GM11168 (cell line): ENCODE data around the gene PDCD1LG2.
"Not testable (repeated sequence)": the region's sequence is repeated elsewhere in the genome, so short reads cannot be mapped to it uniquely, and the experiment has no call there.

Experiments used
- in situ Hi-C: fragments of 300-500 bp; cut with MboI; formaldehyde crosslinking; loops from one replicate; pipeline ENCODE4 v1.12.0; 2022; ENCODE audit warnings: low sequenced_read_pairs; ENCODE audit not compliant: unreplicated experiment

PDCD1LG2 gene

GRCh38 chr9:5492965-5493678 lies 17.2 kb upstream of the PDCD1LG2 start:
- in situ Hi-C loops, result no loop called here

- in situ Hi-C loops, result no loop called here
These were observed 16.4 kb upstream of the PDCD1LG2 start for GRCh38 chr9:5493679-5494511.

- in situ Hi-C loops, result not testable (repeated sequence)
These were observed 15.6 kb upstream of the PDCD1LG2 start for GRCh38 chr9:5494765-5495164.

GRCh38 chr9:5499157-5499556 lies 11.2 kb upstream of the PDCD1LG2 start:
- in situ Hi-C loops, result no loop called here

GRCh38 chr9:5499889-5500398 lies 10.4 kb upstream of the PDCD1LG2 start:
- in situ Hi-C loops, result no loop called here

- in situ Hi-C loops, result no loop called here
These were observed 9.7 kb upstream of the PDCD1LG2 start for GRCh38 chr9:5500441-5501235.

- in situ Hi-C loops, result no loop called here
These were observed 7.8 kb upstream of the PDCD1LG2 start for GRCh38 chr9:5502553-5502952.

GRCh38 chr9:5509573-5509972 lies 758 bp upstream of the PDCD1LG2 start:
- in situ Hi-C loops, result no loop called here

GRCh38 chr9:5510989-5511388 lies 658 bp downstream of the PDCD1LG2 start:
- in situ Hi-C loops, result no loop called here

GRCh38 chr9:5511476-5511875 lies 1.1 kb downstream of the PDCD1LG2 start:
- in situ Hi-C loops, result no loop called here

- in situ Hi-C loops, result no loop called here
These were observed 1.7 kb downstream of the PDCD1LG2 start for GRCh38 chr9:5511935-5512580.

- in situ Hi-C loops, result no loop called here
These were observed 2.5 kb downstream of the PDCD1LG2 start for GRCh38 chr9:5512658-5513452.

- in situ Hi-C loops, result no loop called here
These were observed 3.8 kb downstream of the PDCD1LG2 start for GRCh38 chr9:5513966-5514616.

GRCh38 chr9:5514617-5515260 lies 4.4 kb downstream of the PDCD1LG2 start:
- in situ Hi-C loops, result no loop called here

GRCh38 chr9:5515261-5515650 lies 4.9 kb downstream of the PDCD1LG2 start:
- in situ Hi-C loops, result no loop called here

GRCh38 chr9:5516453-5517220 lies 6.3 kb downstream of the PDCD1LG2 start:
- in situ Hi-C loops, result no loop called here

GRCh38 chr9:5518171-5518936 lies 8.0 kb downstream of the PDCD1LG2 start:
- in situ Hi-C loops, result no loop called here
